C4-2B (cell line): ENCODE data around the gene EID3.

ENCODE experiments used
- H3K27ac ChIP-seq: fragments of 450-650 bp; 2 replicates; pipeline ENCODE4 v1.5.1; 2017
- CTCF ChIP-seq: fragments of 450-650 bp; conservative IDR thresholded peaks from 2 replicates; pipeline ENCODE4 v1.5.1; 2017; ENCODE audit warnings: mild to moderate bottlenecking
- ZFX ChIP-seq: fragments of 450-650 bp; IDR thresholded peaks from 2 replicates; pipeline ENCODE4 v1.6.1; 2017

Gene EID3

GRCh38 chr12:104281636-104282035, 21.9 kb upstream of the EID3 start:
- no peak overlapping the region for H3K27ac ChIP-seq
- no peak for TF ChIP-seq ZFX
- TF ChIP-seq CTCF = no peak

- no peak overlapping the region for H3K27ac ChIP-seq
Observed at GRCh38 chr12:104282109-104282508, 21.4 kb upstream of the EID3 start.

GRCh38 chr12:104285740-104286515, 17.6 kb upstream of the EID3 start:
- H3K27ac ChIP-seq = peak overlapping the region; percentile 95
- no peak for TF ChIP-seq CTCF

More at GRCh38 chr12:104282109-104282508, 21.4 kb upstream of the EID3 start:
- TF ChIP-seq ZFX (no peak), CTCF (no peak)

GRCh38 chr12:104286516-104287482, 16.7 kb upstream of the EID3 start:
- TF ChIP-seq CTCF (no peak), ZFX (no peak)
- H3K27ac ChIP-seq = peak overlapping the region; percentile 95

- TF ChIP-seq CTCF (no peak), ZFX (no peak)
- H3K27ac ChIP-seq = peak overlapping the region; percentile 95
Observed at GRCh38 chr12:104288635-104289274, 14.8 kb upstream of the EID3 start.

GRCh38 chr12:104290320-104290719, 13.2 kb upstream of the EID3 start:
- no peak overlapping the region for H3K27ac ChIP-seq
- TF ChIP-seq CTCF = no peak
- TF ChIP-seq ZFX = no peak
